Stimulated activated naive CD8-positive, alpha-beta T cell treated with anti-CD3 and anti-CD28 coated beads, Interleukin-15, amount 100 ng/mL, for 72 hours (primary cell): Measurements from ENCODE around the gene DOCK7.
A peak's percentile ranks its signal among the peaks of the same experiment; 100 is the strongest.
"Not testable (repeated sequence)": the region's sequence is repeated elsewhere in the genome, so short reads cannot be mapped to it uniquely, and the experiment has no call there.

ENCODE experiments used
- ATAC-seq: fragments of 150-1000 bp; cut with Tn5 transposase; 2 replicates; pipeline ENCODE4 v1.10.0; 2021; ENCODE audit warnings: mild to moderate bottlenecking, moderate library complexity
- DNase-seq, 2 donors: peaks; one replicate each; pipeline ENCODE4 v3.0.0; 2021 to 2022
- H3K27ac Mint-ChIP-seq, 2 donors: one replicate each; pipeline ENCODE4 v1.8.0; 2022; ENCODE audit warnings: mild to moderate bottlenecking in 2 of 2, mixed read lengths in 2 of 2, moderate library complexity in 2 of 2
- H3K27me3 Mint-ChIP-seq: one replicate; pipeline ENCODE4 v1.8.0; 2022; ENCODE audit warnings: mixed read lengths
- H3K4me1 Mint-ChIP-seq: one replicate; pipeline ENCODE4 v1.8.0; 2022; ENCODE audit warnings: mild to moderate bottlenecking, mixed read lengths
- H3K4me3 Mint-ChIP-seq, 2 donors: one replicate each; pipeline ENCODE4 v1.8.0; 2022; ENCODE audit warnings: mild to moderate bottlenecking in 2 of 2, mixed read lengths in 2 of 2, moderate library complexity in 1 of 2
- H3K9me3 Mint-ChIP-seq, 2 donors: one replicate each; pipeline ENCODE4 v1.8.0; 2022; ENCODE audit warnings: mixed read lengths in 2 of 2

The DOCK7 gene

GRCh38 chr1:62539028-62539447, 149.1 kb downstream of the DOCK7 start:
- no peak overlapping the region for H3K4me3 Mint-ChIP-seq

GRCh38 chr1:62536865-62537264, 151.3 kb downstream of the DOCK7 start:
- H3K4me3 Mint-ChIP-seq, result no peak overlapping the region
- ATAC-seq (no peak), DNase-seq (no peak)
- H3K9me3 Mint-ChIP-seq, result no peaks in the 10 kb centered on the region
- H3K4me1 Mint-ChIP-seq, result no peaks in the 10 kb centered on the region
- H3K27ac Mint-ChIP-seq, result peak overlapping the region in 1 of 2 donors; percentile 71
- no peaks in the 10 kb centered on the region for H3K27me3 Mint-ChIP-seq

More at GRCh38 chr1:62539028-62539447, 149.1 kb downstream of the DOCK7 start:
- H3K4me1 Mint-ChIP-seq, result no peaks in the 10 kb centered on the region
- ATAC-seq (no peak), DNase-seq (no peak)
- H3K27ac Mint-ChIP-seq, result no peak overlapping the region
- H3K27me3 Mint-ChIP-seq, result no peaks in the 10 kb centered on the region
- H3K9me3 Mint-ChIP-seq, result no peaks in the 10 kb centered on the region

DNA sequence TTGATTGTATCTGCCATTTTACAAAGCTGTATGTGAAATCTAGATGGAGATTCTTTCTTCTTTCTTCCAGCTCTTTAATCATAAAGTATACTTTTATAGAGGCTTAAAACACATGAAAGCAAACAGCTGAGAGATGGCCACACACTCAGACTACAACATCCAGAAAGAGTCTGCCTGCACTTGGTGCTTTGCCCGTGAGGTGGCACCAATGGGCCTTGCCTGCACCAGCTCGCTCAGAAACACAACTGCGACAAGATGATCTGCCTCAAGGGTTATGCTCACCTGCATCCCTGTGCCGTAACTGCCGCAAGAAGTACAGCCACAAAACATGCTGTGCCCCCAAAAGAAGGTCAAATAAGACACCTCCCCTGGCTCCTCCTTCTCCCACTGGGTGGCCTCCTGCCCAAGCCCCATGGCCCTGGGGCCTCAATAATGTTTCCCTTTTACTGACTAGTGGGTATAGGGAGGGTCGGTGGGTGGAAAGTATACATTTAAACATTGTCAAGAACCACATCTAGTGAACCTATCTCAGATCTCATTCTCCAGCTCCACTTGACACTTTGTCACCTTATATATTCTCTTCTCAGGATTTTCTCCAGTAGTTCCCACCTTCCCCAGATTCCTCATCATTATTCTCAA, 157.6 kb downstream of the DOCK7 start:
- Mint-ChIP-seq H3K27ac (no peak overlapping the region), H3K4me1 (no peaks in the 10 kb centered on the region), H3K27me3 (no peaks in the 10 kb centered on the region), H3K9me3 (no peaks in the 10 kb centered on the region), H3K4me3 (no peak overlapping the region)
- DNase-seq (no peak), ATAC-seq (no peak)

DNA sequence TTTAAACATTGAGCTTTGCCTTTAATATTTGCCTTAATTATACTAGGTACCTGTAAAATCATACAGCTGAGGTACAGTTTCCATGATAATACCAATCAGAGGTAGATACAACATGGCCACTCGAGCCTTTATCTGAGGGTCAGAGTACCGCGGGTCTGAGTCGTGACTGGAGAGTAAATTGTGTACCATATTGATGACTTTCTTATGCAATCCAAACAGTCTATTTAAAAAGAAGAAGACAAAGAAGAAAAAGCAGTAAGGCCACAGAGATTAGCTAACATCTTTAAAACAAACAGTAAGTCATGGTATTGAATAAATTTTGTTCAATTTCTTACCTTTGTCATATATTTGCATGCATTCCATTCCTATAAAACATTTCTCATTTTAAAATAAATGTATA, 159.0 kb downstream of the DOCK7 start:
- no peak for DNase-seq
- no peak overlapping the region for H3K4me3 Mint-ChIP-seq

GRCh38 chr1:62528015-62528414, 160.2 kb downstream of the DOCK7 start:
- no peak overlapping the region for H3K4me3 Mint-ChIP-seq
- H3K4me1 Mint-ChIP-seq, result no peaks in the 10 kb centered on the region
- no peaks in the 10 kb centered on the region for H3K9me3 Mint-ChIP-seq
- ATAC-seq (no peak), DNase-seq (no peak)
- H3K27me3 Mint-ChIP-seq, result no peaks in the 10 kb centered on the region
- no peak overlapping the region for H3K27ac Mint-ChIP-seq

More for the DNA sequence above, 159.0 kb downstream of the DOCK7 start:
- Mint-ChIP-seq H3K27me3 (no peaks in the 10 kb centered on the region), H3K9me3 (no peaks in the 10 kb centered on the region), H3K4me1 (no peaks in the 10 kb centered on the region), H3K27ac (no peak overlapping the region)
- ATAC-seq, result no peak

DNA sequence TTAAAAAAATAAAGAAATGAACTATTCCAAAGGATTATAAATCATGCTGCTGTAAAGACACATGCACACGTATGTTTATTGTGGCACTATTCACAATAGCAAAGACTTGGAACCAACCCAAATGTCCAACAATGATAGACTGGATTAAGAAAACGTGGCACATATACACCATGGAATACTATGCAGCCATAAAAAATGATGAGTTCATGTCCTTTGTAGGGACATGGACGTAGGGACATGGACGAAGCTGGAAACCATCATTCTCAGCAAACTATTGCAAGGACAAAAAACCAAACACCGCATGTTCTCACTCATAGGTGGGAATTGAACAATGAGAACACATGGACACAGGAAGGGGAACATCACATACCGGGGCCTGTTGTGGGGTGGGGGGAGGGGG, 160.8 kb downstream of the DOCK7 start:
- not testable (repeated sequence) for ATAC-seq, H3K27me3 Mint-ChIP-seq, H3K27ac Mint-ChIP-seq, H3K4me1 Mint-ChIP-seq, H3K9me3 Mint-ChIP-seq, H3K4me3 Mint-ChIP-seq, DNase-seq

- no peaks in the 10 kb centered on the region for H3K4me1 Mint-ChIP-seq
- no peak for DNase-seq
- H3K9me3 Mint-ChIP-seq, result peaks cover 4 to 9% of the 10 kb centered on the region in 2 donors
- H3K27ac Mint-ChIP-seq, result no peak overlapping the region
- ATAC-seq, result no peak
- H3K27me3 Mint-ChIP-seq, result no peaks in the 10 kb centered on the region
- no peak overlapping the region for H3K4me3 Mint-ChIP-seq
Measured at GRCh38 chr1:62523860-62524259, 164.3 kb downstream of the DOCK7 start.

- ATAC-seq (no peak), DNase-seq (no peak)
- Mint-ChIP-seq H3K27me3 (no peaks in the 10 kb centered on the region), H3K4me1 (no peaks in the 10 kb centered on the region), H3K9me3 (peaks cover 4 to 14% of the 10 kb centered on the region in 2 donors), H3K4me3 (no peak overlapping the region), H3K27ac (no peak overlapping the region)
Measured at GRCh38 chr1:62516600-62516999, 171.6 kb downstream of the DOCK7 start.

- H3K4me3 Mint-ChIP-seq, result no peak overlapping the region
- no peak for ATAC-seq
- H3K9me3 Mint-ChIP-seq, result peaks cover 4 to 14% of the 10 kb centered on the region in 2 donors
- no peak for DNase-seq
- no peaks in the 10 kb centered on the region for H3K4me1 Mint-ChIP-seq
- H3K27me3 Mint-ChIP-seq, result no peaks in the 10 kb centered on the region
- no peak overlapping the region for H3K27ac Mint-ChIP-seq
Measured at GRCh38 chr1:62514746-62515423, 173.3 kb downstream of the DOCK7 start.

- H3K4me1 Mint-ChIP-seq, result no peaks in the 10 kb centered on the region
- DNase-seq (no peak), ATAC-seq (no peak)
- no peaks in the 10 kb centered on the region for H3K27me3 Mint-ChIP-seq
- H3K27ac Mint-ChIP-seq, result peak overlapping the region in 1 of 2 donors; percentile 19
- no peaks in the 10 kb centered on the region for H3K9me3 Mint-ChIP-seq
- H3K4me3 Mint-ChIP-seq, result no peak overlapping the region
Measured at GRCh38 chr1:62513013-62513412, 175.2 kb downstream of the DOCK7 start.

- ATAC-seq (no peak), DNase-seq (no peak)
- Mint-ChIP-seq H3K4me1 (no peaks in the 10 kb centered on the region), H3K9me3 (no peaks in the 10 kb centered on the region), H3K27me3 (no peaks in the 10 kb centered on the region), H3K4me3 (no peak overlapping the region), H3K27ac (no peak overlapping the region)
Measured at GRCh38 chr1:62509028-62509427, 179.2 kb downstream of the DOCK7 start.

DNA sequence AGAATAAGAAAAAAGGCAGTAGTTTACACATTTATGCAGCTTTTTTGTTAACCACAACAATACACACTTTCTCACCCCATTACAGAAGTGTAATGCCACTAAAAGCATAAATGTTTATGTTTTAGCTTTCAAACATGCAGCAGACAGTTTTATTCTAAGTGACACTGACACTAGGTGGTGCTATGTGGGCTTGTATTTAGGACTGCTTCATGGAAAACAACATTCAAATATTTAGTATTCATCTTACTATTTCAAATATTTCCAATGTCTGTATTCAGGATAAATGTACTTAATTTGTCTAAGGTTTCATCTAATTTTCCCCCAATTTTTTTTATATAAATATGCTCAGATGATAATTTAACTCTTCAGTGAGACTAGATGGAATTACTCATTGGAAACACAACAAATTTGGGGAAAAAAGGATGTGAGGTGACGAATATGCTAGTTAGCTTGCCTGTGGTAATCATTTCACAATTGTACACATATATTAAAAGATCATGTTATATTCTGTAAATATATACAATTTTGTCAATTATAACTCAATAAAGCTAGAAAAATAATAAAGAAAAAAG, 179.9 kb downstream of the DOCK7 start:
- no peak for DNase-seq
- ATAC-seq, result no peak
- H3K27ac Mint-ChIP-seq, result no peak overlapping the region
- no peak overlapping the region for H3K4me3 Mint-ChIP-seq
- H3K9me3 Mint-ChIP-seq, result no peaks in the 10 kb centered on the region
- H3K27me3 Mint-ChIP-seq, result no peaks in the 10 kb centered on the region
- no peaks in the 10 kb centered on the region for H3K4me1 Mint-ChIP-seq

GRCh38 chr1:62500210-62500609, 188.0 kb downstream of the DOCK7 start:
- no peak overlapping the region for H3K4me3 Mint-ChIP-seq
- H3K27ac Mint-ChIP-seq, result no peak overlapping the region
- no peaks in the 10 kb centered on the region for H3K9me3 Mint-ChIP-seq
- ATAC-seq (no peak), DNase-seq (no peak)
- H3K4me1 Mint-ChIP-seq, result no peaks in the 10 kb centered on the region
- no peaks in the 10 kb centered on the region for H3K27me3 Mint-ChIP-seq

DNA sequence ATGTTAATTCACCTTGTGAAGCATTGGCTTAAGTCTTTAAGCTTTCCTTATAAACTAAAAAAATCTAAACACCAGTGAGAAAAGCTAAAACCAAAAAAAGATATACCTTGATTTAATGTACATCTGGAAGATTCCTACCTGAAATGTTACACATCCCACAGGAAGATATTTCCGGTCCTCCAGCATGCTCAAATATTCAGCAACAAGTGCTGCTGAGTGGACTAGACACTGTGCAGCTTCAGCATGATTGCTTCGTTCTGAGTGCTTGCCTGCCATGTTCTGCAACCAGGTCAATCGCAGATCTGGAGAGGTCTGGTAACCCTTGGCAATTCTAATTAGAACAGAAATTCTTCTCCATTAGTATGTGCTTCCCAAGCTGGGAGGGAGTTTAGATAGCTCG, 194.0 kb downstream of the DOCK7 start:
- no peak overlapping the region for H3K27ac Mint-ChIP-seq
- no peak for ATAC-seq
- no peaks in the 10 kb centered on the region for H3K4me1 Mint-ChIP-seq
- DNase-seq, result no peak
- no peaks in the 10 kb centered on the region for H3K27me3 Mint-ChIP-seq
- no peak overlapping the region for H3K4me3 Mint-ChIP-seq
- H3K9me3 Mint-ChIP-seq, result no peaks in the 10 kb centered on the region

- DNase-seq, result no peak
Measured at GRCh38 chr1:62493656-62494055, 194.5 kb downstream of the DOCK7 start.

DNA sequence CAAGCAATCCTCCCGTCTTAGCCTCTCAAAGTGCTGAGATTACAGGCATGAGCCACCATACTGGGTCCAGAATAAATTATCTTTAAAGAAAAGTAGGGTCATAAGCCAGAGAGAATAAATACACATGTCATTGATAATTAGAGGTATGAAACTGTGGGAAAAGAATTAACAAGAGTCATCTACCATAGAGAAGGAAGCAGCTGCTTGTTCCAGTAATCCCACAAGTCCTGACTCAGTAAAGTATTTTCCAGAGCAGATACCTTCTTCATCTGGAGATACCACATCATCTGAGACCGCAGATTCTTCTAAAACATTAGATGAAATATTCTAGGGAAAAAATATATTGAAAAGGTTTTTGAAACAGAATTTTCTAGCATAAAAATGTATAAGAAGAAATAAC, 195.7 kb downstream of the DOCK7 start:
- ATAC-seq (no peak), DNase-seq (no peak)
- Mint-ChIP-seq H3K27me3 (no peaks in the 10 kb centered on the region), H3K27ac (peak overlapping the region in 1 of 2 donors; percentile 7), H3K4me1 (no peaks in the 10 kb centered on the region), H3K4me3 (no peak overlapping the region), H3K9me3 (no peaks in the 10 kb centered on the region)

More at GRCh38 chr1:62493656-62494055, 194.5 kb downstream of the DOCK7 start:
- no peaks in the 10 kb centered on the region for H3K4me1 Mint-ChIP-seq
- no peaks in the 10 kb centered on the region for H3K27me3 Mint-ChIP-seq
- H3K27ac Mint-ChIP-seq, result no peak overlapping the region
- no peaks in the 10 kb centered on the region for H3K9me3 Mint-ChIP-seq
- H3K4me3 Mint-ChIP-seq, result no peak overlapping the region
- no peak for ATAC-seq
